Activated naive CD4-positive, alpha-beta T cell treated with anti-CD3 and anti-CD28 coated beads, Interleukin-2, amount 10 ng/mL, durations not matched to agents 7 days and 5 days (primary cell): ENCODE results near the gene TDP2.
"Not testable (repeated sequence)": the region's sequence is repeated elsewhere in the genome, so short reads cannot be mapped to it uniquely, and the experiment has no call there.

ENCODE experiments used
- CTCF ChIA-PET: fragments of 350-600 bp; sonication (Branson Sonifier 250); formaldehyde crosslinking; loops from one replicate; lab custom pipeline; 2021; ENCODE audit warnings: antibody characterized with exemption; lab: Charles Lee
- DNase-seq: peaks from one replicate; pipeline ENCODE4 v3.0.0-alpha.2; 2020
- H3K27ac Mint-ChIP-seq: one replicate; pipeline ENCODE4 v1.8.0; 2021; ENCODE audit warnings: mild to moderate bottlenecking, moderate library complexity, mixed read lengths
- H3K27me3 Mint-ChIP-seq: one replicate; pipeline ENCODE4 v1.8.0; 2021; ENCODE audit warnings: mild to moderate bottlenecking, mixed read lengths
- H3K36me3 Mint-ChIP-seq: one replicate; pipeline ENCODE4 v1.8.0; 2021; ENCODE audit warnings: mixed read lengths
- H3K4me1 Mint-ChIP-seq: one replicate; pipeline ENCODE4 v1.8.0; 2021; ENCODE audit warnings: mixed read lengths
- H3K4me3 Mint-ChIP-seq: one replicate; pipeline ENCODE4 v1.8.0; 2021; ENCODE audit warnings: mild to moderate bottlenecking, moderate library complexity, mixed read lengths
- H3K9me3 Mint-ChIP-seq: one replicate; pipeline ENCODE4 v1.8.0; 2021; ENCODE audit warnings: mixed read lengths

Gene TDP2, protein sequence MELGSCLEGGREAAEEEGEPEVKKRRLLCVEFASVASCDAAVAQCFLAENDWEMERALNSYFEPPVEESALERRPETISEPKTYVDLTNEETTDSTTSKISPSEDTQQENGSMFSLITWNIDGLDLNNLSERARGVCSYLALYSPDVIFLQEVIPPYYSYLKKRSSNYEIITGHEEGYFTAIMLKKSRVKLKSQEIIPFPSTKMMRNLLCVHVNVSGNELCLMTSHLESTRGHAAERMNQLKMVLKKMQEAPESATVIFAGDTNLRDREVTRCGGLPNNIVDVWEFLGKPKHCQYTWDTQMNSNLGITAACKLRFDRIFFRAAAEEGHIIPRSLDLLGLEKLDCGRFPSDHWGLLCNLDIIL

GRCh38 chr6:24666641-24667377 is at the start of gene TDP2, which contains the start of gene ACOT13:
TDP2 (minus strand) TSS chr6:24666899; CDS start chr6:24666862, 37 bp downstream.
ACOT13 (plus strand) TSS chr6:24667077; CDS start chr6:24667264, 187 bp downstream.
- peak; percentile 97 for DNase-seq
- Mint-ChIP-seq H3K4me1 (peaks cover 49% of the 10 kb centered on the region), H3K36me3 (peaks cover 60% of the 10 kb centered on the region), H3K27ac (peak within 1 kb of the TSS; percentile 90), H3K27me3 (peaks cover 3% of the 10 kb centered on the region), H3K9me3 (peaks cover 14% of the 10 kb centered on the region), H3K4me3 (peak within 1 kb of the TSS; percentile 88)
- CTCF ChIA-PET: interaction anchor here (0.9 to 2.0 kb wide), 5 partner anchors 28 to 143 kb away, joined by 3 to 5 read pairs (median 4); no protein-coding TSS in a partner anchor

GRCh38 chr6:24710519-24711303 is 44.0 kb upstream of the TDP2 start:
- Mint-ChIP-seq H3K4me1 (peaks cover 46% of the 10 kb centered on the region), H3K27me3 (no peaks in the 10 kb centered on the region), H3K36me3 (peaks cover 72% of the 10 kb centered on the region), H3K4me3 (no peak overlapping the region), H3K27ac (no peak overlapping the region), H3K9me3 (no peaks in the 10 kb centered on the region)
- DNase-seq: no peak
- CTCF ChIA-PET: interaction anchor here (0.6 to 1.1 kb wide), 2 partner anchors 37 to 317 kb away, joined by 3 to 4 read pairs; no protein-coding TSS in a partner anchor

DNA sequence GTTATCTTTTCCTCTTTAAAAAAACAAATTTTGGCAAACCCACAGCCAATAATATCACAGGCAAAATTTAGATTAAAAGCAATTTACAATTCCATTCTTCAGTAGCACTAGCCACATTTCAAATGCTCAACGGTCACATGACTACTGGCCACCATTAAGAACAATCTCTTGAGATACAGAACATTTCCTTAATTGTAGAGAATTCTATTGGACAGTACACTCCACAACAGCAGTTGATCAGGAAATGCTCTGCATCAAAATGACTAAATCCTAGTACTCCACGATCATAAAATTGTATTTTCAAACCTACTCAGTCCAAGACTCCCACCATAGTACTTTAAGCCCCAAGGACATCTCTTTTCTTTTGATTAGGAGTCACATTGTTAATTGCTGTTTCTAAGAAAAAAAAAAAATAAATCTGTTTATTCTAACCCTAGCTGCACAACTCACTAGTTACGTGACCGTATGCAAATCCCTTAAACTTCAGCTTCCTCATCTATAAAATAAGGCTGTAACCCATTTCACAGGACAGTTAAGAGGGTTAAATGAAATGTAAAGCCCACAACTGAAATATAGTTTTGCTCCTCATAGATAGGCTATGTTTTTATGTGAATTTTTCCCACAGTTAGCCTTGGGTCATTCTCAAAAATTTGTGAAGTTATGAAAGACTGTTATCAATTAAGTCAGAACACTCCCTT is 42.5 kb upstream of the TDP2 start:
- no peak for DNase-seq
- Mint-ChIP-seq H3K4me3 (no peak overlapping the region), H3K9me3 (no peaks in the 10 kb centered on the region), H3K27me3 (no peaks in the 10 kb centered on the region), H3K27ac (no peak overlapping the region), H3K4me1 (peaks cover 35% of the 10 kb centered on the region), H3K36me3 (peaks cover 70% of the 10 kb centered on the region)
- CTCF ChIA-PET: interaction anchor here (1.0 to 1.1 kb wide), 2 partner anchors 128 to 215 kb away, joined by 3 read pairs; partner anchors contain the start of gene ALDH5A1

DNA sequence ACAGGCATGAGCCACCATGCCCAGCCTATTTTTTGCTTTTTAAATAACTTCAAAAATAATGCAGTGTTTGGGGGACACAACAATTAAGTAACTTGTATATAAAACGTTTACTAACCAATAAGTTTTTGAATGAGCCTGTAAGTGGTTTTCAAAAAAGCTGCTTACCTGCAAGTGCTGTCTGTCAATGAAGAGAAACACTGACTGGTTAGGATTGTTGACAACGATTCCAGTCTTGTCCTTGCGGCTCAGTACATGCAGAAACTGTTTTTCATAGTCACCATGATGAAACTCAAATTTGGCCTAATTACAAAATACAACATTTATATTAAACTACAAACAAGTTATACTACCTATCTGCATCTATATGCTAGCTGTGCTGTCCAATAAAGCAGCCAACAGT is 41.9 kb upstream of the TDP2 start:
- DNase-seq: no peak
- CTCF ChIA-PET: interaction anchor here (1.1 kb wide), 1 partner anchor 214 kb away, joined by 3 read pairs; the partner anchor contains the start of gene ALDH5A1
- H3K27ac Mint-ChIP-seq: no peak overlapping the region
- H3K27me3 Mint-ChIP-seq: no peaks in the 10 kb centered on the region
- H3K4me3 Mint-ChIP-seq: no peak overlapping the region
- no peaks in the 10 kb centered on the region for H3K9me3 Mint-ChIP-seq
- peaks cover 29% of the 10 kb centered on the region for H3K4me1 Mint-ChIP-seq
- H3K36me3 Mint-ChIP-seq: peaks cover 69% of the 10 kb centered on the region

DNA sequence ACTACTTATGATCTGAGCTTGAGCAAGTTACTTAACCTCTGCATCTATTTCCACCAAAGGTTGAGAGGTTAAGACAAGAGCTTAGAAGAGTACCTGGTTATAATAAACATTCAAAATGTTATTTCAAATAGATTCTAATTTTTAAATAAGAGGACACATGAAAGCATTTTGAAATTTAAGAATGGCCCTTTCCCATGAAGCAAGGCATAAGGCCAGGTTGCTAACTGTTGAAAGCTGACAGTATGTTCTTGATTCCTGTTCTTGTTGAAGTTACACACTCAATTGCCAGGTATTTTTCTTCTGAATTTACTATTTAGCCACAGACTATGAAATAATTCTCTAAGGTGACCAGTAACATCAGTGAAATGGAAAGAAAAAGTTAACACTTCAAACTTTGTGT is 37.8 kb upstream of the TDP2 start:
- CTCF ChIA-PET: interaction anchor here (1.2 to 1.8 kb wide), 3 partner anchors 15 to 123 kb away, joined by 3 to 7 read pairs (median 5); partner anchors contain the start of gene C6orf62
- Mint-ChIP-seq H3K9me3 (no peaks in the 10 kb centered on the region), H3K4me1 (peaks cover 9% of the 10 kb centered on the region), H3K27ac (no peak overlapping the region), H3K36me3 (peaks cover 64% of the 10 kb centered on the region), H3K27me3 (no peaks in the 10 kb centered on the region), H3K4me3 (no peak overlapping the region)
- DNase-seq: no peak

- DNase-seq: no peak
- no peak overlapping the region for H3K4me3 Mint-ChIP-seq
- CTCF ChIA-PET: interaction anchor here (0.9 to 1.8 kb wide), 3 partner anchors 21 to 122 kb away, joined by 3 to 5 read pairs (median 5); no protein-coding TSS in a partner anchor
- peak overlapping the region; percentile 33 for H3K27ac Mint-ChIP-seq
- H3K36me3 Mint-ChIP-seq: peaks cover 59% of the 10 kb centered on the region
- no peaks in the 10 kb centered on the region for H3K9me3 Mint-ChIP-seq
- peaks cover 5% of the 10 kb centered on the region for H3K4me1 Mint-ChIP-seq
- H3K27me3 Mint-ChIP-seq: no peaks in the 10 kb centered on the region
These were observed 36.1 kb upstream of the TDP2 start for GRCh38 chr6:24702720-24703282.

DNA sequence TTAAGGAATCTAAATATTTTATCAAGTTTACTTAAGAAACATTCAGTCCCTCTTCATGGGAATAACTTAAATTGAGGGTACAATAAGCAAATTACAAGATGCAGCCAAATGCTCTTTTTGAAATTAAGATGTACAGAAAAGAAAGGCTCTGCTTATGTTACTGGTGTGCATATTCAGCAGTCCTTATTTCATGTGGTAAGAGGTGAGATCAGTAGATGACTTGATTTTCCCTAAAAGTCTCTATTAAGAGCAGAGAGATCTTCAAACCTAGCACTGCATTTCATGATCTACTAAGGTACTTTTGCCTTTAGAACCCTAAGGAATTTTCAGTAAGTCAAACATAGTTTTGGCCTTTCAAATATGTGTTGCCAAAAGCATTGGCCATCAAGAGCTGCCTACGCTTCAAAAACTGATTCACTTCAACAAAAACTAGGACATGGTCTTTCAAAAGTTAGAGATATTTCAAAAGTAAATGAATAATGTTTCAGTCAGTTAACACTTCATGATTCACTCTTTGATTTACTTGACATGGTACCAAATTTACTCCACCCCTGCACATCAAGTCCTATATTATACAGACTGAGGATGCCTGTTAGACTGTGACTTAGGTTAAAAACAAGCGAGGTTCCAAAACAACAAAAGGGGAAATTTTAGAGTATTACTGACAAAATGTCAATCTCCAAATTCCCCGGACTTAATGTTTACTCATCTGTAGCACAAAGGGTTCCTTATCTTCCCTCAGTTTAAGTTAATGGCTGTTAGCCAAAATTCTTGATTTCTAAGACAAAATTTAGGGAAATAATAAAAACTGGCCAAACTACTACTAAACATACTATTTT is 33.0 kb upstream of the TDP2 start:
- H3K36me3 Mint-ChIP-seq: peaks cover 36% of the 10 kb centered on the region
- H3K27ac Mint-ChIP-seq: no peak overlapping the region
- no peak overlapping the region for H3K4me3 Mint-ChIP-seq
- no peaks in the 10 kb centered on the region for H3K9me3 Mint-ChIP-seq
- H3K27me3 Mint-ChIP-seq: no peaks in the 10 kb centered on the region
- no peak for DNase-seq
- H3K4me1 Mint-ChIP-seq: no peaks in the 10 kb centered on the region
- CTCF ChIA-PET: no interaction called here

GRCh38 chr6:24696097-24696496 is 29.4 kb upstream of the TDP2 start:
- CTCF ChIA-PET: interaction anchor here (1.5 to 3.1 kb wide), 3 partner anchors 30 to 114 kb away, joined by 4 to 18 read pairs (median 5); partner anchors contain the start of gene TDP2
- Mint-ChIP-seq H3K27me3 (no peaks in the 10 kb centered on the region), H3K36me3 (peaks cover 12% of the 10 kb centered on the region), H3K4me1 (peaks cover 10% of the 10 kb centered on the region), H3K9me3 (no peaks in the 10 kb centered on the region), H3K4me3 (no peak overlapping the region), H3K27ac (no peak overlapping the region)
- DNase-seq: no peak

- peak; percentile 46 for DNase-seq
- peaks cover 10% of the 10 kb centered on the region for H3K4me1 Mint-ChIP-seq
- H3K27ac Mint-ChIP-seq: not testable (repeated sequence)
These were observed 28.9 kb upstream of the TDP2 start for GRCh38 chr6:24695635-24696034.

DNA sequence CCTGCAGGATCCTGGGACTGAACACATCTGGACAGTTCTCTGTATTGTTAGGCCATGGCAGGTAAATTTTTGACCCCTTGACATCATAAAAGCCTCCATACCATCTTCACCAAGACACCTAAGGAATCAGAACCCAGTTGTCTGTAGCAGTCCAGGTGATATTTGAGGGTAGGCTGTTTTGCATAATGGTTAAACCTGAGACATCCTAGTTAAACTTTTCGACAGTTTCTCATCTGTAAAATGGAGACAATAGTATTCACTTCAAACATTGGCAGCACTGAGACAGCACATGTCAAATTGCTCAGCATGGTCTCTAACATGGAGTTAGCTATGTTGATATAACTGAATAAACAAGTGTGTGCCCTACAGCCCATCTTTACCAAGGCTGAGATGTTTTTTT is 27.5 kb upstream of the TDP2 start:
- no peak overlapping the region for H3K4me3 Mint-ChIP-seq
- peaks cover 10% of the 10 kb centered on the region for H3K4me1 Mint-ChIP-seq
- H3K27ac Mint-ChIP-seq: no peak overlapping the region
- H3K9me3 Mint-ChIP-seq: no peaks in the 10 kb centered on the region
- DNase-seq: no peak
- H3K27me3 Mint-ChIP-seq: no peaks in the 10 kb centered on the region
- H3K36me3 Mint-ChIP-seq: peaks cover 7% of the 10 kb centered on the region
- CTCF ChIA-PET: interaction anchor here (1.1 to 2.0 kb wide), 4 partner anchors 28 to 324 kb away, joined by 3 to 10 read pairs (median 4); partner anchors contain the start of gene TDP2

More at GRCh38 chr6:24695635-24696034, 28.9 kb upstream of the TDP2 start:
- H3K4me3 Mint-ChIP-seq, H3K9me3 Mint-ChIP-seq, H3K27me3 Mint-ChIP-seq, H3K36me3 Mint-ChIP-seq: not testable (repeated sequence)
- CTCF ChIA-PET: interaction anchor here (1.5 to 3.1 kb wide), 3 partner anchors 30 to 114 kb away, joined by 4 to 18 read pairs (median 5); partner anchors contain the start of gene TDP2

DNA sequence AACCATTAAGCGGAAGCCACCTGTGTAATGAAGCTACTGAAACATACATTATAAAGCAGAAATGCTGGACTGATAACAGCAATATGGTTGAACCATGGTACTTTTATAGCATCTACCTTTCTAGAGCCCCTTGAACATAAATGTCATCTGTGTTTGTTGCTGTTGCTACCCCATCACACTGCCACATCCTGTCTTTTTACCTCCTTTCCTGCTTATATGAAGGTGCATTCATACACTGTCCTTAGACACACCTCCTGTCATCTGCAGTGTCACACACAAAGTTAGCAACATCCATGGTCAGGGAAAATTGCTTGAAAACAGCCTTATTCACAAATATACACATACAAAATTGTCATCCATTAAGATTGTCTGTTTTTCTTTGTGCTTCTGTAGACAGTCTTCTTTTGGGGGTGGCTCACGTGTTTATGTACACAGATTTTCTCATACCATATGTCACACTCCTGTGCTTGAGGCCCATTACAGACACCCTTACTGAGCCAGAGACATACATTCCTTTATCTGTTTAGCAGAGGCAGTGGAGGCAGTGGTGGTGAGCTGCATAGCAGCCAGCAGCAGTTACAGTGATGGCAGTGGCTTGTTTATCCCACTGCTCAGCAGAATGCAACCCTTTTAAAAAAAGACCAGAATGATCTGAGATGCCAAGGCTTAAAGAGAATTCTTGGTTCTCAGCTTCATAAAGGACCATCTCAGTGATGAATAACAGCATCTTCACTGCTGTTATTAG is 26.3 kb upstream of the TDP2 start:
- Mint-ChIP-seq H3K27ac (peak overlapping the region; percentile 50), H3K4me1 (peaks cover 10% of the 10 kb centered on the region), H3K4me3 (no peak overlapping the region), H3K9me3 (no peaks in the 10 kb centered on the region), H3K27me3 (no peaks in the 10 kb centered on the region), H3K36me3 (peaks cover 3% of the 10 kb centered on the region)
- CTCF ChIA-PET: interaction anchor here (2.0 kb wide), 1 partner anchor 111 kb away, joined by 6 read pairs; no protein-coding TSS in a partner anchor
- DNase-seq: no peak
